Neural cell (in vitro differentiated cells): ENCODE data around the gene DARS1.

Experiments used
- EP300 ChIP-seq: fragments of 450-650 bp; conservative IDR thresholded peaks from 2 replicates; pipeline ENCODE4 v1.6.1; 2014; ENCODE audit warnings: antibody characterized with exemption, mild to moderate bottlenecking, moderate library complexity; ENCODE audit not compliant: poor library complexity, severe bottlenecking
- EZH2 ChIP-seq: fragments of 200-600, 300-800 bp; shearing (Covaris generic), sonication (generic); IDR thresholded peaks from 2 replicates; pipeline ENCODE4 v1.6.1; 2014; ENCODE audit warnings: antibody characterized with exemption, low read length, borderline replicate concordance, mild to moderate bottlenecking; ENCODE audit not compliant: insufficient read depth, poor library complexity, severe bottlenecking
- MXI1 ChIP-seq: fragments of 450-650 bp; conservative IDR thresholded peaks from 2 replicates; pipeline ENCODE4 v1.6.1; 2014; ENCODE audit warnings: antibody characterized with exemption, mild to moderate bottlenecking; ENCODE audit not compliant: poor library complexity, severe bottlenecking
- POLR2AphosphoS5 ChIP-seq: IDR thresholded peaks from 2 replicates; pipeline ENCODE4 v1.6.1; 2012
- REST ChIP-seq: IDR thresholded peaks from 2 replicates; pipeline ENCODE4 v1.6.1; 2012; ENCODE audit warnings: borderline replicate concordance
- SMC3 ChIP-seq: fragments of 450-650 bp; conservative IDR thresholded peaks from 2 replicates; pipeline ENCODE4 v1.6.1; 2014; ENCODE audit warnings: antibody characterized with exemption, mild to moderate bottlenecking, moderate library complexity; ENCODE audit not compliant: poor library complexity
- TF ChIP-seq, protein P1 (sequence below): fragments of 450-650 bp; IDR thresholded peaks from 2 replicates; pipeline ENCODE4 v1.5.1; 2014; ENCODE audit warnings: antibody characterized with exemption, mild to moderate bottlenecking, moderate library complexity; ENCODE audit not compliant: poor library complexity, severe bottlenecking

DNA sequence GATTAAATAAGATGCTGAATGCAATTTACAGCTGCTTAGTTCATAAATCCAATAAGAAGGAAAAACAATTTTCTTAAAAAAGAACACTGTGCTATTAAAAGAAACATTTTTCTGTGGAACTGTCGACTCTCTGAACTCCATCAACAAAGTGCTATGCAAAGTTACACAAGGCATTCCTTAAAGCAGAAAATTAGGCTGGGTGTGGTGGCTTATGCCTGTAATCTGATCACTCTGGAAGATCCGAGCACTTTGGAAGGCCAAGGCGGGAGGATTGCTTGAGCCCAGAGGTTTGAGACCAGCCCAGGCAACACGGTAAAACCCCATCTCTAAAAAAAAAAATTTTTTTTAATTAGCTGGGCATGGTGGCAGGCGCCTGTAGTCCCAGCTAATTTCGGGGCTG is 122.2 kb downstream of the DARS1 start:
- TF ChIP-seq, protein P1, sequence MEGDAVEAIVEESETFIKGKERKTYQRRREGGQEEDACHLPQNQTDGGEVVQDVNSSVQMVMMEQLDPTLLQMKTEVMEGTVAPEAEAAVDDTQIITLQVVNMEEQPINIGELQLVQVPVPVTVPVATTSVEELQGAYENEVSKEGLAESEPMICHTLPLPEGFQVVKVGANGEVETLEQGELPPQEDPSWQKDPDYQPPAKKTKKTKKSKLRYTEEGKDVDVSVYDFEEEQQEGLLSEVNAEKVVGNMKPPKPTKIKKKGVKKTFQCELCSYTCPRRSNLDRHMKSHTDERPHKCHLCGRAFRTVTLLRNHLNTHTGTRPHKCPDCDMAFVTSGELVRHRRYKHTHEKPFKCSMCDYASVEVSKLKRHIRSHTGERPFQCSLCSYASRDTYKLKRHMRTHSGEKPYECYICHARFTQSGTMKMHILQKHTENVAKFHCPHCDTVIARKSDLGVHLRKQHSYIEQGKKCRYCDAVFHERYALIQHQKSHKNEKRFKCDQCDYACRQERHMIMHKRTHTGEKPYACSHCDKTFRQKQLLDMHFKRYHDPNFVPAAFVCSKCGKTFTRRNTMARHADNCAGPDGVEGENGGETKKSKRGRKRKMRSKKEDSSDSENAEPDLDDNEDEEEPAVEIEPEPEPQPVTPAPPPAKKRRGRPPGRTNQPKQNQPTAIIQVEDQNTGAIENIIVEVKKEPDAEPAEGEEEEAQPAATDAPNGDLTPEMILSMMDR, result no peak
- TF ChIP-seq MXI1 (no peak), EZH2 (no peak), SMC3 (no peak), REST (no peak), POLR2AphosphoS5 (no peak), EP300 (no peak)
